ENCODE results near the gene AMIGO1.

The AMIGO1 gene

DNA sequence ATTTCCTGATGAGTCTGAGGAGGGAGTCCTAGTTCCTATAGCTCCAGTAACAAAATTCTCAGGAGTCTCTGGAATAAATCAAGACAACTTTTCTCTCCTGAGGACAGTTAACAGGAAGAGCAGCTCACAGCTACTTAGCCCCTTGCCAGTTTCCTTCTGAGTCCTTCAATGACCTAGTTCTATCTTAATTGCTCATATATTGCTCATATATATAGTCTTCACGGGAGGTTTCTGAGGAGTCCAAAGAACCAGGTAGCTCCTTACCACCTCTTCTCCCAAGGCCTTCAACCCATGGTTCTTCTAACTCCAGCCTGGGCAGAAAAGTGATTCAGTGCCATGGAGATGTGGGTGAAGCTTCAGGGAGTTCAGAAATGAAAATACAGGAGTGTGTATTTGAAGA is 4.6 kb downstream of the AMIGO1 start:
- no peak for DNase-seq (ENCODE audit: low read depth in 1 of 2, low spot score in 1 of 2)

DNA sequence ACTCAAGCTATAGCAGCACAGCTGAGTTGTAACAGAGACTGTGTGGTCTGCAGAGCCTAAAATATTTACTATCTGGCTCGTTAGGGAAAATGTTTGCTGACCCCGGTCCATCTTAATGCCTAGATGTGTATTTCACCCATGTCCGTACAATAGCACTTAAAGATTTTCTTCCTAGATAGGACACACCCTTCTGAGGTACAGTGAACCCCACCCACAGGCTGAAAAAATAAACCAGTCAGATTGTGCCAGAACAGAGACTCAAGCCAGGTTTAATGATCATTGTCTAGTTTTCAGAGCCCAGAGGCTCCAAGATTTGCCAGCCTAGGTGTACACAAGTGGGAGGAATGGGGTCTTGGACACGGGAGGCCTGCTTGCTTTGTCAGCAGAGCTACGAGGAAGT is 5.6 kb downstream of the AMIGO1 start:
- DNase-seq (ENCODE audit: low read depth in 1 of 2, low spot score in 1 of 2): no peak

DNA sequence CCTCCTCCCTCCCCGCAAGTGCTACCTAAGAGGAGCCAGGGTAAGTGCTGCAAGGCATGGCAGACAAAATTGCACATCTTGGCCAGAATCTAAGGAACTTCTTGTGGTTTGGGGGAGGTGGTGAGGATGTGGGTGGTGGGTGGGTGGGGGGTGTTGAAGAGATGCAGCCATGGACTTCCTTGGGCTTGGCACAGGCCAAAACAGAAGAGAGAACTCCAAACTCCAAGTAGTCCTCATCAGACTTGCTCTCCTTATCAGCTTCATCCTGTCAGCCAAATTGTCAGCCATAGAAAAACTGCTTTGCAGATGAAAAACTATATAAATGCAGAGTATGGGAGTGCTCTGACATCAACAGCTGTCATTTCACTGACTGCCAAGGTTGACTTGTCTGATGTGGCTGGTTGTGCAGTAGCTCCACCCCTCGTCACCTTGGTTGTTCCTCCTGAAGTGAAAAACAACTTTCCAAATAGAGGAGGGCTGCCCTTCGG is 7.1 kb downstream of the AMIGO1 start:
- DNase-seq (ENCODE audit: low read depth in 1 of 2, low spot score in 1 of 2): no peak

DNA sequence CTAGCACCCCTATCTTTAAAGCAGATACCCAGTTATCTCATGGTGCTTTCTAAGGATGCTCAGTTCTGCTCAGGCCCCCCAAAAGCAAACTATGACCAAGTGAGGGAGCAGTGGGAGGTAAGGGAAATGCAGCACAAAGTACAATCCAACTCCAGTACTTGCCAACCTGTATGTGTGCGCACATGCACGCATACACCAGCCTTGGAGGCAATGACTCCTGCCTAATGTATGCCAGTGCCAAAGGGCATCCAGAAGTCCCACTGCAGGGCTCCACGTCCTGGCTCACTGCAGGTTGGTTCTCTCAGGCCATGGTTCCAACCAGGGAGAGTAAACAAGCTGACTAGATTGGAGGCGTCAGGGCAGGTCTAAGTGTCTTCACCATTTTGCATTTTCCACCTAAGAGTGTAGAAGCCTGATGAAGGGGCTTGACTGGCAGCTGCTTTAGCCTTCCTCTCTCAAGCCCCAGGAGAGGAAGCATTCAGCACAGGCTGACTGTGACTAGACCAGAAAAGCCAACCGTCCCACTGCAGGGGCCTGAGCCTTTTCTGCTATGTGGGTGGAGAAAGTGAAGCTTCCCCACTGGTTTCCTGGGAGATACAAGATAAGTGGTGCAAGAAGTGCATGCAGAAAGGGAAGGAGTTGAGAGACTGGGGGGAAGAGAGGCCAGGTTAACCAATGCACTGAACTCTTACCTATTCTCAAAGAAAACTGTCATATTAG is 7.7 kb downstream of the AMIGO1 start:
- DNase-seq (ENCODE audit: low read depth in 1 of 2, low spot score in 1 of 2): no peak

DNA sequence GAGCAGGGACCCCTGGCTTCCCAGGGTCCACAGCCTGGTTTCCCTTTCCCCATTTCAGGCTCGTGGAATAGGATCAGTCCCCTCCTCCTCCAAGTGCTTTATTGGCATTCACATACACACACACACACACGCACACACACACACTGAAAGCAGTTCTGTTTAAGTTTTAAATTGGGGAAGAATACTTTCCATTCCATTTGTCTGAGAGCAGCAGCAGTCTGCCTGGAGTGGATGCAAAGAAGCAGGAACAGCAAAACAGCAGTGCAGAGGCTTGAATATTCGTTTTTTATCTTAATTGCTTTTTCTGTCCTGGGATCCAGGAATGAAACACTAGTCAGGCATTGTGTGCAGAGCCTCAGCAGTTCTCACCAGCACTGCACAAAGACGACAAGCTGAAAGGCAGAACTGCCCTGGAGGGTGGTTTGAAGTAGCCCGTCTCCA is 8.6 kb downstream of the AMIGO1 start:
- no peak for DNase-seq (ENCODE audit: low read depth in 1 of 2, low spot score in 1 of 2)

DNA sequence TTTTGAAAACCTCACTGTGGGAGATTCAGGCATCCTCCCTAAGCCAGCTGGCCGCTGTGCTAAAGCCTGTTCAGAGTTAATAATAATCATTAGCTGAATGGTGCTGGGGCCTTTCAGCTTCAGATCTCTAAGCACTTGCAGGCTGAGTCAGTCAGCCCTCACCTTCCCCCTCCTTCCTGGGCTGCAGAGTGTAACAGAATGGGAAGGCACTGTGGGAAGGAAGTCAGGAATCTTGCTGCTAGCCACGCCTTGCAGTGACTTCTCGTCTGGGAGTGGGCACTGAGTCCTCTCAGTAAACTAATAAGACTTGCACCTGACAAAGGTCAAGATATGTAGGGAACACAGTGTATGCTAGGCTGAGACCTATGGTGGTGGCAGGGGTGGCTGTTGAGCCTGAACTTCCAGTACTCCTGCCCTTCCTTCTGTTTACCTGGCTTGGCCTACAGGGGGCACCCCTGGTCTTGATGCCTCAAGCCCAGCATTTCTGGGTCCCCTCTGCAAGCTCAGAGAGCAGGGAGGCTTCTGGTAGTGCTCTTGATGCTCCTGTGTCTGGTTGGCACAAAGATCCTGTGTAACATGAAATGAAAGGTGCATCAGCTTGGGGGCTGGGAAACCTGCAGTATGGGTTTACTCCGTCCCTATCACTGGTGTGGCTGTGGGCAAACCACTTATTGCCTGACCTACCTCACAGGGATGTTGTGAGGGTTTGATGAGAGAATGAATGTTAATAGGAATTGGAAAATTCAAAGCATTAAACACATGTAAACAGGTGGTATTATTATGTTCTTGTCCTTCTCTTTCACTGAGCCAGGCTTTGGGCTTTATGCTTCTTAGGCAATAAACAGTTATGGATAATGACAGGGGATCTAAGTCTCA is 9.6 kb downstream of the AMIGO1 start:
- DNase-seq (ENCODE audit: low read depth in 1 of 2, low spot score in 1 of 2): peak in 1 of 2 donors; percentile 33

DNA sequence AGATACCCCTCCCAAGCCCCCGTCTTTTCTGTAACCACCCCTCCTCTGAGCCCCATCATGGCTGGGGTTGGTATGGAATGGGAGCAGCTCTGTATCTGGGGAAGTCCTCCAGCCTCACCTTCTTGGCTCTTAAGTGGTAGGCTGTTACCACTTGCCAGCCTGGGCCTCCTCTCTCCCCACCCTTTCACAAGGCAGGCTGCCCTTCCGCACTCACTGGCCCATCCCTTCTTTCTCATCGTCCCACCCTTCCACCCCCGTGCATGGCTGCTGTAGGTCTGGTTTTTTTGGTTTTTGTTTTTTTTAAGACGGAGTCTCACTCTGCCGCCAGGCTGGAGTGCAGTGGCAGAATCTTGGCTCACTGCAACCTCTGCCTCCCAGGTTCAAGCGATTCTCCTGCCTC is 10.4 kb downstream of the AMIGO1 start:
- DNase-seq (ENCODE audit: low read depth in 1 of 2, low spot score in 1 of 2): no peak

DNA sequence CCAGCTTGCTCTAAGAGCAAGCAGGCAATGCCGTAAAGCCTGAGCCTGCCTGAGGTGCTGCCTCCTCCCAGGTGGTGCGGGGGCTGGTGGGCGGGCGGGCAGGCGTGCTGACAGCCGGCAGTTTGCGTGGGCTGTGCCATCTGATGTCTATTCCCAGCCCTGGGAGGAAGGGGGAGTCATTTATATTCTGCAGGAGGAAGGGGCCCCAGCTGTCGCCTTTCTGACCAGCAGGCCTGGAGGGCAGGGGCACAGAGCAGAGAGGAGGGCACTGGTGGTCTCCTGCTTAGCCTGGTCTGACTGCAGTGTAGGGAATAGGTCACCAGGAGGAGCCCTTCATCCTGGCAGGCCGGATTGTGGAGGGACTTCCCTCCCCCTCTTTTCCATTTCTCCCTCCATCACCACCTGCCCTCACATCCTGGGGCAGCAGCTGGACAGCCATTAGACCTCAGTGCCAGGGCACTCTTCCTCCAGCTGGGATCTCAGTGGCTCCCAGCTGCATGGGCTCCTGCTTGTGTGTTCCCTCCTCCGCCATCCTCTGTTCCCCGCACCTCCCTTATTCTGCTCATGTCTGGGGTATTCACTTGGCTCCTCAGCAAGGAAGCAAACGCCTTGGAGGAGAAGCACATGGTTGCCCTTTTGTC is 11.2 kb downstream of the AMIGO1 start:
- no peak for DNase-seq (ENCODE audit: low read depth in 1 of 2, low spot score in 1 of 2)

DNA sequence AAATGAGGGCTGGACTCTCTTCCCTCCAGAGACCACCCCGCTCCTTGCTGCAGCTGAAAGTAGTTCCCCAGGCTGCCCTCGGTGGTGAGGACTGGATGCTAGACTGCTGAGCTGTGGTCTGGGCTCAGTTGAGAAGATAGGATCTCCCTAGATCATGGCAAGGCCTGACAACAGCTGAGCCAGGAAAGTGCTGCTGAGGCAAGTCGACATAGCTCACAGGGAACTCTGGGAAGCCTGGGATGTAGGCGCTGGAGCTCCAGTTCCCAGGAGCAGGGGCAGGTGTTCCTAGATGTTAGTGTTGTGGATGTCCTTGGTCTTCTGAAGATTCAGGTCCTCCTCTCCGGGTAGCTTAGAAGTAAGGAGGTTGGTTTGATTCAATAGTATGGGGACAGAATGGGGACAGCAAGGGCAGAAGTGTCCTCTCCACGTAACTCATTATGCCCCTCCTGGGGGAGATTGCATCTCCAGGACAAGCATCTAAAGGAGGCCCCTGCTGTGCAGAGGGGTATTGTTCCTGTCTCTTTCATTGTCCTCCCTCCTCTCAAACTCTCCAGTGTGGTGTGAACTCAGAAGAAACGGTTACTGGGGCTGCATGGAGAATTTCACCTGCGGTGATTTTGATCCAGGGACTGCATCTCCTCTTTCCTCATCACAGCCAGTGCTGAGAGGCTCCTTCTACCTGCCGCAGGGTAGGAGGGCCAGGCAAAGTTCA is 11.9 kb downstream of the AMIGO1 start:
- DNase-seq (ENCODE audit: low read depth in 1 of 2, low spot score in 1 of 2): no peak

DNA sequence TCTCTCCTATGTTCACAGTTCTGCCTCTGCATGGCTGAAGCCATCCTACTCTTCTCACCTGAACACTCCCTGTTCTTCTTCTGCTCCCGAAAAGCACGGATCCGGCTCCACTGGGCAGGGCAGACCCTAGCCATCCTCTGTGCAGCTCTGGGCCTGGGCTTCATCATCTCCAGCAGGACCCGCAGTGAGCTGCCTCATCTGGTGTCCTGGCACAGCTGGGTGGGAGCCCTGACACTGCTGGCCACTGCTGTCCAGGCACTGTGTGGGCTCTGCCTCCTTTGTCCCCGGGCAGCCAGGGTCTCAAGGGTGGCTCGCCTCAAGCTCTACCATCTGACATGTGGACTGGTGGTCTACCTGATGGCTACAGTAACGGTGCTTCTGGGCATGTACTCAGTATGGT is 13.8 kb downstream of the AMIGO1 start:
- DNase-seq (ENCODE audit: low read depth in 1 of 2, low spot score in 1 of 2): no peak

DNA sequence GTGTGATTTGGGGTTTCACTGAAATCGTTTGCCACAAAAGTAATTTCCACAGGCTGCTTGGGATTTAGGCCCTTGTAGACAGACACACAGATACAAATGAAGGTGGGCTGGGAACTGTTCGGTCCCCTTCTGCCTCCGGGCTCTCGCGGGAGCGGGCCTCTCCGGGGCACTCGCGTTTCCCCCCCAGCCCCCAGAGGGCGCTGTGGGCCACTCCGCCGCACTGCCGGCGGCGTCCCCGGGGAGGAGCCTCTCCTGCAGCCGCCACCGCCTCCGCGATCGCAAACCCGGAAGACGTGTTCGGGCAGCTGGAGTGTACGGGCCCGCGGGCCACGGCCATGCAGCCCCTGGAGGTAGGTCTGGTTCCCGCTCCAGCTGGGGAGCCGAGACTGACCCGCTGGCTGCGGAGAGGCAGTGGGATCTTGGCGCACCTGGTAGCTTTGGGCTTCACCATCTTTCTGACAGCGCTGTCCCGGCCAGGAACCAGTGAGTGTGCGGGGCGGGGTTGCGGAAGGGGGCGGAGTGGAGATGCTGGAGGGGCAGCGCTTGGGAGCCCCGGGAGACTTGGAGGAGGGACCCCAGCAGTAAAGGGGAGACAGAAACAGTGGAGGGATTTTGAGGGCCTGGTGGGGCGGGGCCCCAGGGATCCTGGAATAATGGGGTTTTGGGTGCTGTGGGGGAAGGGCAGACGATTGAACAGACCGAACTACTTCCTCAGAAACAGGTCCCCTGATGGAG is 15.6 kb downstream of the AMIGO1 start, which contains the start of gene CYB561D1:
CYB561D1 (plus strand) TSS at position 290 of the 735 bp plus-strand sequence; CDS start at position 336, 46 bp downstream.
- DNase-seq (ENCODE audit: low read depth in 1 of 2, low spot score in 1 of 2): peak; percentile 82 to 85

DNA sequence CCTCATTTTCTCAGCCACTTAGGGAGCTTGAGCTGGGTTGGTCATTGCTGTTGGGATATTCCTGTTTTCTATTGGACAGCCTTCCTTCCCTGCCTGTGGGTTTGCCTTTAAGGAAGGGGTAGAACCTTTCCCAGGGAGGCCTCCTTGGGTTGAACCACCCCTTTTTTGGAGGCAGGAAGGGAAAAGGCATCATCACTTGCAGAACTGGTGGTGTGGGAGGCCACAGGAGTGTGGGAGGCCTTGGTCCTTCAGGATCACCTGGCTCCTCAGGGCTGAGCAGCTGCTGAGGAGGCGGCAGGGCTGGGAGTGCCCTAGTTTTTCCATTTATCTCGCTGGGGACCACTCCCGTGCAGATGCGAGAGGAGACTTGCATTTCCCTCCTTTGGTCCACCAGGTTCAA is 16.3 kb downstream of the AMIGO1 start:
- DNase-seq (ENCODE audit: low read depth in 1 of 2, low spot score in 1 of 2): no peak

DNA sequence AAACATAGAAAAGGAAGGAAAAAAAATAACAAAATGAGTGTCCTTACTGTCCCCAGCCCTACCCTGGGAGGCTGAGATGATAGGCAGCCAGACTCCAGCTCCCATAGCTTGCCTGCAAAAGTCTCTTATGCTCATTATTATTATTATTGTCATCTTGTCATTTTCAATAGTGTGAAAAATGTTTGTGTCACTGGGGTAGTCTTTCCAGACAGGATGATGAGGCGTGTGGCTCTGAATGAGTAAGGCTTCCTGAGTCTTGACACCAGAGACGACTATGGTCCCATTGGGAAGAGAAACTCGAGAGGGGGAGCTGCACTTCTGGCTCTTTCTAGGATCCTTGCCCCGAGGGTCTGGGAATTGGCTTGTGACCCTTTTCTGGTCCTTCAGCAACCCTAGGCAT is 16.7 kb downstream of the AMIGO1 start:
- DNase-seq (ENCODE audit: low read depth in 1 of 2, low spot score in 1 of 2): no peak

DNA sequence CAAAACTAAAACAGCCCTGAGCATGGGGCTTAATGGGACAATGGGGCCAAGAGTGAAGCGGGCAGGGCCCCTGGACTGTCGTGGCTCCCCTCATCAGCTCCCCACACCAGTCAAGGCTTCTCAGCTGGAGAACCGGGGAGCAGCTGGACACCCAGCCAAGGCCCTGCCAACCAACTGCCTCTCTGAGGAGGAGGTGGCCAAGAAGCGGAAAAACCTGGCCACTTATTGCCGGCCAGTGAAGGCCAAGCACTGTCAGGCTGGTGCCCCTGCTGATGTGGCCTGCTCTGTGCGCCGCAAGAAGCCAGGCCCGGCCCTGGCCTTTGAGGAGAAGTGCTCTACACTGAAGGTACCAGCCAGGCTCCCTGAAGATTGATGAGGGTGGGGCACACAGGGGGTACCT is 18.2 kb downstream of the AMIGO1 start:
- no peak for DNase-seq (ENCODE audit: low read depth in 1 of 2, low spot score in 1 of 2)

DNA sequence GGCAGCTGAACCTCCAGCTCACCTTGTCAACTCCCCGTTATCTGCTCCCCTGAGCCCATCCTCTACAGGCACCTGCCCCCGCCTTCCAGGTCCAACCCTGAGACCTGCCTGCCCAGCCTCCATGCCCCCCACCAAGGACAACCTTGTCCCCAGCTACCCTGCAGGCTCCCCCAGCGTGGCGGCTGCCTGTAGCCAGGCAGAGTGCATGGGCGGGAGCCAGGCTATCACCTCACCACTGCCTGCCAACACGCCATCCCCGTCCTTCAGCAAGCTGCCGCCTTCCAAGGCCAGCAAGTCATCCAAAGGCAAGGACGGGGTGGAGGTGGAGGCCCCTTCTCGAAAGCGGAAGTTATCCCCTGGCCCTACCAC is 18.6 kb downstream of the AMIGO1 start:
- no peak for DNase-seq (ENCODE audit: low read depth in 1 of 2, low spot score in 1 of 2)

DNA sequence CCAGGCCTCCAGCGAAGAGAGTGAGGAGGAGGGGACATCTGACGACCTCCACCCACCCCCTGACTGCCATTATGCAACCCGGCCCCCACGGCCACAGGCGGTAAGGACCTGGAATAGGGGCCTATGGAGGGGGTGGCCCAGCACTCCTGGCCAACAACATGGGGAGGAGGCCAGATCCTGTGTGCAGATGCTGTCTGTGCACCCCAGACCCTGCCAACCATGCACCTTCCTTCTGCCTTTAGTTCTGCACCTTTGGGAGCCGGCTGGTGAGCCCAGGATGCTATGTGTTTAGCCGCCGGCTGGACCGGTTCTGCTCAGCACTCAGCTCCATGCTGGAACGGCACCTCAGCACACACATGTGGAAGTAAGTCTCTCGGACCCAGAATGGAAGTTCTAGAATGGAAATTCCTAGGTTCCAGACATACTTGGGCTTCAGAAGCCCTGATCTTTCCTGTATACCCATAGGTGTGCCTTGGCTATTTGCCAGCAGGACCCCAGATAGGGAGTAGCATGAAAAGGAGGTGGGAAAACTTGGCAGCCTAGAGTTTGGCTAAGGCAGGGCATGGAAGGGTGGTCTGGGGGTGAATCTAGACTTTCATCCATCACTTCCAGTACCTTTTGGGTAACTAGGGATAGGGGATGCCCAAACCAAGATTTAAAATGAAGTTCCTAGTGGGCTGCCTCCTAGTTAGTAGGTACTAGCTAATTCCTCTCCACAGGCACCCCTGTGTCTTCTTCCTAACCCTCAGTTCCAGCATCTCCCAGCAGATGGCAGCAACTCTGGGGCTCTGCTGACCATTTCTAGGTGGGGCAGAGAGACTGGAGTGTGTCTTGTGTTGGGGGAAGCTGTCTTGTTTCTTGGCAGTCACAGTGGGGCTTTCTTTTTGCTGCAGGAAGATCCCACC is 19.2 kb downstream of the AMIGO1 start:
- peak; percentile 37 to 51 for DNase-seq (ENCODE audit: low read depth in 1 of 2, low spot score in 1 of 2)

DNA sequence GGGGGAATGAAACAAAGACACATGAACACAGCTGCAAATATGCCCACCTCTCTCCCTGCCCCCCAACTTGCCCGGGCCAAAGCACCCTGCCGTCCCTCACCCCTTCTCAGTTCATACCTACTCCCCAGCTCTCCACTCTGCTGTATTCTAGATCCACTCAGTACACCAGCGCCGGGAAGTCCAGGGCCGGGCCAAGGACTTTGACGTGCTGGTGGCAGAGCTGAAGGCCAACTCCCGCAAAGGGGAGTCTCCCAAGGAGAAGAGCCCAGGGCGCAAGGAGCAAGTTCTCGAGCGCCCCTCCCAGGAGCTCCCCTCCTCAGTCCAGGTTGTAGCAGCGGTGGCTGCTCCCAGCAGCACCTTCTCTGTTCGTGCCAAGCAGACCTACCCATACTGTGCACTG is 20.8 kb downstream of the AMIGO1 start:
- no peak for DNase-seq (ENCODE audit: low read depth in 1 of 2, low spot score in 1 of 2)

DNA sequence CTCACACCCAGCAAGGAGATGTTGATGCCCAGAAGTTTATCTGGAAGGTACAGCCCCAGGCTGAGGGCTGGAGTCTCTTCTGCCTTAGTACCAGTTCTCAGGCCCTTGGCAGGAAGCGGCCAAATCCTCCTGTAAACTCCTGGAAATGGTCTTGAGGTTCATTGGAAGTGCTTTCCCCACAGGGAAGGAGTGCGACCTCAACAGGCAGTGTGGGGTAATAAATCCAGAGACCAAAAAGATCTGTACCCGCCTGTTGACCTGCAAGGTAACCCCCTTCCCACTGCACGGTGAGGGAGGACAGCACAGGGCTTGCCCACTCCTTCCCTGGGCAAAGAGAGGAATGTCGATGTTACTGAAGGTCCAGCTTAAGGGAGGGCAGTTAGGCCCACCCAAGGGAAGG is 21.3 kb downstream of the AMIGO1 start:
- no peak for DNase-seq (ENCODE audit: low read depth in 1 of 2, low spot score in 1 of 2)

DNA sequence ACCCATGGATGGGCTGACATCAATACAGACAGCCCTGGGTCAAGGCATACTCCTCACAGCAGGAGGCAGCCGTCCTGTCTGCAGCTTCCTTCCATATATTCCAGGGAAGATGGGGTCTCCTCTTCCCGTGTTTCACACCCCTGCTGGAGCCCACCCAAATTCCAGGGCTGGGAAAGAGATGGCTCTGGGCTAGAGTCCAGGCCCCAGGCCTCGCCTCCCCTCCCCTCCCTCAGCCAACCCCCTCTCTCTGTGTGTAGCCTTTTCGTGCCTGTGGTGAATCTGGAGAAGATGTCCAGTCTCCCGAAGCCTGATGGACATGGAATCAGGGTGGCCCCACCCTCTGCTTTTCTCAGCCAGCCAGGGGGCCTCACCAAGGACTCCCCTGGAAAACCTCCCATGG is 22.3 kb downstream of the AMIGO1 start:
- DNase-seq (ENCODE audit: low read depth in 1 of 2, low spot score in 1 of 2): no peak
